ENCODE measurements around the gene ADCY5.

- TF ChIP-seq CTCF (IDR thresholded peaks at IDR 0.05) (no peak), EZH2 (IDR thresholded peaks at IDR 0.05; ENCODE audit: borderline replicate concordance, insufficient read depth, low read depth, low read length, poor library complexity, severe bottlenecking) (no peak)
Observed at GRCh38 chr3:123416647-123417046, 32.2 kb downstream of the ADCY5 start.
